GM12878 (cell line): Measurements from ENCODE around the gene NFATC1. TPM values are rescaled to one million over a fixed set of nuclear protein-coding genes. Genes with fewer than 3 reads are reported as not detected.

Source experiments
- CBX5 ChIP-seq: sonication (generic); IDR thresholded peaks from 2 replicates; pipeline ENCODE4 v1.6.1; 2016; ENCODE audit warnings: low read depth, moderate library complexity, mild to moderate bottlenecking, inconsistent platforms
- CEBPB ChIP-seq, 2 experiments: fragments of 150-350 bp in 1 of 2; IDR thresholded peaks; 2 replicates each; pipeline ENCODE4 v1.6.1; 2012 to 2014; ENCODE audit warnings: low read depth in 2 of 2, low read length in 2 of 2, borderline replicate concordance in 1 of 2, inconsistent platforms in 1 of 2
- FOXM1 ChIP-seq: IDR thresholded peaks from 2 replicates; pipeline ENCODE4 v1.6.1; 2012; ENCODE audit warnings: low read depth, mild to moderate bottlenecking, inconsistent platforms, low read length, moderate library complexity
- IKZF2 ChIP-seq, 2 experiments: fragments of 450-650 bp; IDR thresholded peaks; 2 replicates each; pipeline ENCODE4 v1.6.1; 2017; ENCODE audit warnings: mild to moderate bottlenecking in 2 of 2, moderate library complexity in 2 of 2
- JUNB ChIP-seq: IDR thresholded peaks from 2 replicates; pipeline ENCODE4 v1.6.1; 2016; ENCODE audit warnings: antibody characterized with exemption, mild to moderate bottlenecking
- NR2C1 ChIP-seq: fragments of 450-650 bp; IDR thresholded peaks from 2 replicates; pipeline ENCODE4 v1.6.1; 2017; ENCODE audit warnings: antibody characterized with exemption, mild to moderate bottlenecking, moderate library complexity
- PML ChIP-seq: IDR thresholded peaks from 2 replicates; pipeline ENCODE4 v1.6.1; 2012; ENCODE audit warnings: low read length, inconsistent platforms
- SMAD5 ChIP-seq: IDR thresholded peaks from 2 replicates; pipeline ENCODE4 v1.6.1; 2016; ENCODE audit warnings: antibody characterized with exemption, low read depth
- polyA plus RNA-seq, 11 experiments: library from polyadenylated mRNA; depleted of rRNA in 4 of 11; unstranded in 6 of 11; stranded (reverse) in 5 of 11; fragments of >200 nt; fragmentation: Nextera tagmentation in 4 of 11; fragmentation: Illumina TruSeq in 1 of 11; extraction: Ambion mirVana in 4 of 11; extraction: Trizol in 1 of 11; gene quantifications; 1 replicate in 1 of 11; 2 replicates in 10 of 11; pipeline versions ENCODE4 v1.2.1 to v1.2.3, GENCODE V29; 2011 to 2016; ENCODE audit warnings: inconsistent platforms in 2 of 11, missing spikeins in 2 of 11, low read depth in 1 of 11
- total RNA-seq, 4 experiments: library from RNA; depleted of rRNA in 3 of 4; stranded (reverse); fragments of >200 nt in 3 of 4; fragmentation: Illumina TruSeq in 1 of 4; extraction: Trizol in 1 of 4; gene quantifications; 2 replicates each; pipeline versions ENCODE4 v1.2.1 to v1.2.3, GENCODE V29; 2013 to 2021
- TF ChIP-seq, protein P1 (sequence below): fragments of 450-650 bp; IDR thresholded peaks from 2 replicates; pipeline ENCODE4 v1.6.1; 2017; ENCODE audit warnings: mild to moderate bottlenecking, moderate library complexity

Gene NFATC1
- total and polyA plus RNA-seq, 10 of the 15 experiments (the other 5 are each of a cell fraction or from before 2014, with no cell fraction given), result 0.84 to 20.8 (median 5.1) TPM

DNA sequence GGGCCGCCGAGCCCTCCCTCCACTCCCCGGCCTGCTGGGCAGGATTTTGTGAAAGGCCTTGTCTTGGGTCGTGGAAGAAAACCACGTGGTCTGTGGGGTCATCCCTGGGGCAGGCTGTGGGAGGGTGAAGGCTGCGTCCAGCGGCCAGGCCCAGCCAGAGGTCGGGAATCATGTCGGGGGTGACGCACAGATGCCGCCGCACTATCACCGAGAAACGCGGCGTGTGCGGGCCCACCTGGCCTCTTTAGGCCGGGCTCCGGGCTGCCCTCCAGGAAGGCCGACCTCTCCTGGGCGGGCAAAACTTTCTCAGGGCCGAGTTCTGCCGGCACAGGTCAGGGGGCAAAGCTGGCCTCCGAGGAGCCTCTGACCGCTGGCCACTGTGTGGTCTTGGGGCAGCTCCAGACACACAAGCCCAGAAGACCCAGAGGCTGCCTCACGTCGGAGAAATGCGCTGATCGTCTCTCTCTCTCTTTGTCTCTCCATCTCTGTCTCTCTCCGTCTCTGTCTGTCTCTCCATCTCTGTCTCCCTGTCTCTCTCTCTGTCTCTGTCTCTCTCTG lies 28.4 kb downstream of the NFATC1 start (continued):
- TF ChIP-seq, protein P1, sequence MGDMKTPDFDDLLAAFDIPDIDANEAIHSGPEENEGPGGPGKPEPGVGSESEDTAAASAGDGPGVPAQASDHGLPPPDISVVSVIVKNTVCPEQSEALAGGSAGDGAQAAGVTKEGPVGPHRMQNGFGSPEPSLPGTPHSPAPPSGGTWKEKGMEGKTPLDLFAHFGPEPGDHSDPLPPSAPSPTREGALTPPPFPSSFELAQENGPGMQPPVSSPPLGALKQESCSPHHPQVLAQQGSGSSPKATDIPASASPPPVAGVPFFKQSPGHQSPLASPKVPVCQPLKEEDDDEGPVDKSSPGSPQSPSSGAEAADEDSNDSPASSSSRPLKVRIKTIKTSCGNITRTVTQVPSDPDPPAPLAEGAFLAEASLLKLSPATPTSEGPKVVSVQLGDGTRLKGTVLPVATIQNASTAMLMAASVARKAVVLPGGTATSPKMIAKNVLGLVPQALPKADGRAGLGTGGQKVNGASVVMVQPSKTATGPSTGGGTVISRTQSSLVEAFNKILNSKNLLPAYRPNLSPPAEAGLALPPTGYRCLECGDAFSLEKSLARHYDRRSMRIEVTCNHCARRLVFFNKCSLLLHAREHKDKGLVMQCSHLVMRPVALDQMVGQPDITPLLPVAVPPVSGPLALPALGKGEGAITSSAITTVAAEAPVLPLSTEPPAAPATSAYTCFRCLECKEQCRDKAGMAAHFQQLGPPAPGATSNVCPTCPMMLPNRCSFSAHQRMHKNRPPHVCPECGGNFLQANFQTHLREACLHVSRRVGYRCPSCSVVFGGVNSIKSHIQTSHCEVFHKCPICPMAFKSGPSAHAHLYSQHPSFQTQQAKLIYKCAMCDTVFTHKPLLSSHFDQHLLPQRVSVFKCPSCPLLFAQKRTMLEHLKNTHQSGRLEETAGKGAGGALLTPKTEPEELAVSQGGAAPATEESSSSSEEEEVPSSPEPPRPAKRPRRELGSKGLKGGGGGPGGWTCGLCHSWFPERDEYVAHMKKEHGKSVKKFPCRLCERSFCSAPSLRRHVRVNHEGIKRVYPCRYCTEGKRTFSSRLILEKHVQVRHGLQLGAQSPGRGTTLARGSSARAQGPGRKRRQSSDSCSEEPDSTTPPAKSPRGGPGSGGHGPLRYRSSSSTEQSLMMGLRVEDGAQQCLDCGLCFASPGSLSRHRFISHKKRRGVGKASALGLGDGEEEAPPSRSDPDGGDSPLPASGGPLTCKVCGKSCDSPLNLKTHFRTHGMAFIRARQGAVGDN, result no peak
- no peak for TF ChIP-seq JUNB
- no peak for TF ChIP-seq SMAD5
- no peak for TF ChIP-seq NR2C1
- no peak for TF ChIP-seq CBX5
- no peak for TF ChIP-seq CEBPB (IDR thresholded peaks at IDR 0.05; ENCODE audit: borderline replicate concordance in 1 of 2, low read depth in 2 of 2, low read length in 2 of 2)
- no peak for TF ChIP-seq PML
- TF ChIP-seq IKZF2 (IDR thresholded peaks at IDR 0.05), result no peak
- no peak for TF ChIP-seq FOXM1
